ENCODE measurements around the gene DNAJC4. TPM values are rescaled to one million over a fixed set of nuclear protein-coding genes. Genes with fewer than 3 reads are reported as not detected.

DNAJC4 gene
- 2.7 and 11.9 TPM in 2 replicates for total RNA-seq (2014; rRNA removed; shearing (Covaris generic))

GRCh38 chr11:64230171-64230984 lies at the start of gene DNAJC4:
Gene DNAJC4 (plus strand): TSS chr11:64230548. CDS start chr11:64230855, 307 bp downstream.
- Histone ChIP-seq H3K36me3 (peaks cover 28% of the 10 kb centered on the region), H3K27me3 (replicated peaks) (no peaks in the 10 kb centered on the region), H3K4me3 (peak within 1 kb of the TSS; percentile 66), H3K27ac (peak within 1 kb of the TSS; percentile 35), H3K9me3 (replicated peaks) (0 out of 2 replicates have a peak, but pooled peaks cover 5% of the 10 kb centered on the region), H3K4me1 (replicated peaks) (peaks cover 50% of the 10 kb centered on the region)
- DNase-seq (ENCODE audit: low read depth in 1 of 2, low spot score in 2 of 2), result peak; percentile 94

GRCh38 chr11:64180891-64181290 lies 49.5 kb upstream of the DNAJC4 start:
- Histone ChIP-seq H3K36me3 (no peaks in the 10 kb centered on the region; the same call in 1 of the 2 replicates), H3K4me1 (replicated peaks) (peaks cover 17% of the 10 kb centered on the region), H3K4me3 (no peak overlapping the region), H3K27me3 (replicated peaks) (no peaks in the 10 kb centered on the region), H3K9me3 (replicated peaks) (no peaks in the 10 kb centered on the region), H3K27ac (peak overlapping the region; percentile 29; the same call in 1 of the 2 replicates)
- no peak for DNase-seq (ENCODE audit: low read depth in 1 of 2, low spot score in 2 of 2)

- Histone ChIP-seq H3K4me3 (no peak overlapping the region), H3K4me1 (replicated peaks) (peaks cover 17% of the 10 kb centered on the region), H3K9me3 (replicated peaks) (no peaks in the 10 kb centered on the region), H3K36me3 (no peaks in the 10 kb centered on the region; the same call in none of the 2 replicates), H3K27me3 (replicated peaks) (no peaks in the 10 kb centered on the region), H3K27ac (peak overlapping the region; percentile 29)
- DNase-seq (ENCODE audit: low read depth in 1 of 2, low spot score in 2 of 2), result peak; percentile 86 to 95
Measured at GRCh38 chr11:64181506-64182411, 48.6 kb upstream of the DNAJC4 start.

- Histone ChIP-seq H3K9me3 (replicated peaks) (no peaks in the 10 kb centered on the region), H3K4me3 (no peak overlapping the region), H3K4me1 (replicated peaks) (peaks cover 17% of the 10 kb centered on the region), H3K27me3 (replicated peaks) (no peaks in the 10 kb centered on the region), H3K27ac (no peak overlapping the region), H3K36me3 (no peaks in the 10 kb centered on the region; the same call in none of the 2 replicates)
- no peak for DNase-seq (ENCODE audit: low read depth in 1 of 2, low spot score in 2 of 2)
Measured at GRCh38 chr11:64183890-64184289, 46.5 kb upstream of the DNAJC4 start.

- H3K4me3 ChIP-seq, result peak overlapping the region; percentile 64
- H3K36me3 ChIP-seq, result no peaks in the 10 kb centered on the region; the same call in none of the 2 replicates
- peak in 1 of 2 experiments; percentile 91 for DNase-seq (ENCODE audit: low read depth in 1 of 2, low spot score in 2 of 2)
- peaks cover 17% of the 10 kb centered on the region for H3K4me1 ChIP-seq (replicated peaks)
- H3K9me3 ChIP-seq (replicated peaks), result no peaks in the 10 kb centered on the region
- no peaks in the 10 kb centered on the region for H3K27me3 ChIP-seq (replicated peaks)
- peak overlapping the region; percentile 58 for H3K27ac ChIP-seq
Measured at GRCh38 chr11:64185175-64185692, 45.1 kb upstream of the DNAJC4 start.

GRCh38 chr11:64185693-64186491 lies 44.5 kb upstream of the DNAJC4 start, which contains the start of gene STIP1:
Gene STIP1 (plus strand): TSS chr11:64186171. CDS start chr11:64186262, 91 bp downstream.
- Histone ChIP-seq H3K27ac (peak within 1 kb of the TSS; percentile 58), H3K36me3 (no peaks in the 10 kb centered on the region; the same call in none of the 2 replicates), H3K27me3 (replicated peaks) (no peaks in the 10 kb centered on the region), H3K4me1 (replicated peaks) (peaks cover 17% of the 10 kb centered on the region), H3K4me3 (peak within 1 kb of the TSS; percentile 64), H3K9me3 (replicated peaks) (no peaks in the 10 kb centered on the region)
- DNase-seq (ENCODE audit: low read depth in 1 of 2, low spot score in 2 of 2), result peak; percentile 100

GRCh38 chr11:64186492-64187165 lies 43.7 kb upstream of the DNAJC4 start:
- DNase-seq (ENCODE audit: low read depth in 1 of 2, low spot score in 2 of 2), result peak in 1 of 2 experiments; percentile 54
- no peak overlapping the region for H3K27ac ChIP-seq
- H3K4me3 ChIP-seq, result no peak overlapping the region
- no peaks in the 10 kb centered on the region for H3K27me3 ChIP-seq (replicated peaks)
- no peaks in the 10 kb centered on the region for H3K9me3 ChIP-seq (replicated peaks)
- peaks cover 12% of the 10 kb centered on the region for H3K4me1 ChIP-seq (replicated peaks)
- peaks cover under 1% of the 10 kb centered on the region for H3K36me3 ChIP-seq

- H3K4me1 ChIP-seq (replicated peaks), result no peaks in the 10 kb centered on the region
- no peaks in the 10 kb centered on the region for H3K27me3 ChIP-seq (replicated peaks)
- H3K4me3 ChIP-seq, result no peak overlapping the region
- no peak for DNase-seq (ENCODE audit: low read depth in 1 of 2, low spot score in 2 of 2)
- H3K27ac ChIP-seq, result no peak overlapping the region
- H3K9me3 ChIP-seq (replicated peaks), result no peaks in the 10 kb centered on the region; the same call in 1 of the 2 replicates
- H3K36me3 ChIP-seq, result peaks cover 58% of the 10 kb centered on the region
Measured at GRCh38 chr11:64192434-64192833, 37.9 kb upstream of the DNAJC4 start.

GRCh38 chr11:64196626-64197025 lies 33.7 kb upstream of the DNAJC4 start:
- H3K4me1 ChIP-seq (replicated peaks), result no peaks in the 10 kb centered on the region
- H3K27me3 ChIP-seq (replicated peaks), result no peaks in the 10 kb centered on the region
- no peaks in the 10 kb centered on the region; the same call in 1 of the 2 replicates for H3K9me3 ChIP-seq (replicated peaks)
- DNase-seq (ENCODE audit: low read depth in 1 of 2, low spot score in 2 of 2), result no peak
- H3K27ac ChIP-seq, result no peak overlapping the region
- H3K36me3 ChIP-seq, result peaks cover 98% of the 10 kb centered on the region
- H3K4me3 ChIP-seq, result no peak overlapping the region

GRCh38 chr11:64198511-64198910 lies 31.8 kb upstream of the DNAJC4 start:
- Histone ChIP-seq H3K27ac (no peak overlapping the region), H3K27me3 (replicated peaks) (no peaks in the 10 kb centered on the region), H3K4me1 (replicated peaks) (no peaks in the 10 kb centered on the region), H3K9me3 (replicated peaks) (no peaks in the 10 kb centered on the region), H3K36me3 (peaks cover 98% of the 10 kb centered on the region), H3K4me3 (no peak overlapping the region)
- no peak for DNase-seq (ENCODE audit: low read depth in 1 of 2, low spot score in 2 of 2)

- Histone ChIP-seq H3K27ac (no peak overlapping the region), H3K4me3 (no peak overlapping the region), H3K36me3 (peaks cover 98% of the 10 kb centered on the region), H3K27me3 (replicated peaks) (no peaks in the 10 kb centered on the region), H3K4me1 (replicated peaks) (peaks cover 5% of the 10 kb centered on the region), H3K9me3 (replicated peaks) (no peaks in the 10 kb centered on the region)
- no peak for DNase-seq (ENCODE audit: low read depth in 1 of 2, low spot score in 2 of 2)
Measured at GRCh38 chr11:64201543-64201942, 28.8 kb upstream of the DNAJC4 start.

- Histone ChIP-seq H3K27me3 (replicated peaks) (no peaks in the 10 kb centered on the region), H3K9me3 (replicated peaks) (no peaks in the 10 kb centered on the region), H3K36me3 (peaks cover 93% of the 10 kb centered on the region), H3K27ac (no peak overlapping the region), H3K4me1 (replicated peaks) (peaks cover 20% of the 10 kb centered on the region), H3K4me3 (no peak overlapping the region)
- no peak for DNase-seq (ENCODE audit: low read depth in 1 of 2, low spot score in 2 of 2)
Measured at GRCh38 chr11:64202992-64203391, 27.4 kb upstream of the DNAJC4 start.

Measured in SJSA1 (cell line).